OCI-LY7 (cell line): ENCODE measurements around the gene CCDC85A. TPM values are rescaled to one million over a fixed set of nuclear protein-coding genes. Genes with fewer than 3 reads are reported as not detected.

Experiments used
- BruUV-seq: library from RNA; stranded (reverse); fragments of 400-500 nt; replicated peaks from 2 replicates; lab custom pipeline; 2021; lab: Mats Ljungman, UMichigan
- CTCF ChIA-PET: fragments of 300-600 bp; sonication (Branson Sonifier 250); formaldehyde crosslinking; loops from one replicate; lab custom pipeline; 2022; ENCODE audit warnings: antibody characterized with exemption; ENCODE audit not compliant: unreplicated experiment; lab: Charles Lee
- POLR2A ChIA-PET: fragments of 300-600 bp; sonication (Branson Sonifier 250); formaldehyde crosslinking; loops from one replicate; lab custom pipeline; 2022; ENCODE audit warnings: antibody characterized with exemption; lab: Charles Lee
- DNase-seq: peaks from one replicate; pipeline ENCODE4 v3.0.0-alpha.2; 2015; ENCODE audit warnings: low spot score
- H2AFZ ChIP-seq: fragments of 200-600 bp; sonication (generic), shearing (Covaris generic); 2 replicates; pipeline ENCODE4 v1.6.1; 2014; ENCODE audit warnings: mild to moderate bottlenecking, antibody characterized with exemption, low read length, moderate library complexity
- H3K27ac ChIP-seq: fragments of 200-600 bp; sonication (generic); 2 replicates; pipeline ENCODE4 v1.5.1; 2014; ENCODE audit warnings: mixed run types, low read depth, mild to moderate bottlenecking, moderate library complexity, low read length, inconsistent platforms; ENCODE audit not compliant: poor library complexity, severe bottlenecking
- H3K36me3 ChIP-seq: fragments of 200-600 bp; sonication (generic); 2 replicates; pipeline ENCODE4 v1.6.1; 2014; ENCODE audit warnings: mild to moderate bottlenecking, antibody characterized with exemption, low read length, moderate library complexity, mixed read lengths; ENCODE audit not compliant: insufficient read depth
- H3K4me1 ChIP-seq: fragments of 200-600 bp; sonication (generic); 2 replicates; pipeline ENCODE4 v1.5.1; 2014; ENCODE audit warnings: mild to moderate bottlenecking, low read length; ENCODE audit not compliant: insufficient read depth, poor library complexity, severe bottlenecking
- H3K4me2 ChIP-seq: fragments of 200-600 bp; sonication (generic); 2 replicates; pipeline ENCODE4 v1.6.1; 2014; ENCODE audit warnings: mild to moderate bottlenecking, low read length
- H3K4me3 ChIP-seq: fragments of 200-600 bp; sonication (generic); 2 replicates; pipeline ENCODE4 v1.5.1; 2014; ENCODE audit warnings: mild to moderate bottlenecking, low read depth, low read length; ENCODE audit not compliant: poor library complexity, severe bottlenecking
- H3K79me2 ChIP-seq: fragments of 200-600 bp; sonication (generic); 2 replicates; pipeline ENCODE4 v1.6.1; 2016; ENCODE audit warnings: low read depth, mild to moderate bottlenecking, low read length, moderate library complexity, mixed read lengths; ENCODE audit not compliant: insufficient read depth
- H3K9me2 ChIP-seq: fragments of 200-600 bp; sonication (generic); 2 replicates; pipeline ENCODE4 v1.6.1; 2016; ENCODE audit warnings: mild to moderate bottlenecking, low read length, mixed read lengths; ENCODE audit not compliant: insufficient read depth
- H3K9me3 ChIP-seq: fragments of 200-600 bp; sonication (generic); 2 replicates; pipeline ENCODE4 v1.6.1; 2014; ENCODE audit warnings: mild to moderate bottlenecking, mixed run types, low read length, mixed read lengths
- H4K20me1 ChIP-seq: fragments of 200-600 bp; sonication (generic); 2 replicates; pipeline ENCODE4 v1.6.1; 2014; ENCODE audit warnings: mild to moderate bottlenecking, antibody characterized with exemption, low read length, moderate library complexity, mixed read lengths; ENCODE audit not compliant: insufficient read depth
- EZH2phosphoT487 ChIP-seq: fragments of 200-600 bp; sonication (generic); IDR thresholded peaks from 2 replicates; pipeline ENCODE4 v1.6.1; 2018; ENCODE audit warnings: low read depth, borderline replicate concordance, mild to moderate bottlenecking, mixed run types, antibody characterized with exemption, low read length, moderate library complexity, mixed read lengths
- intact Hi-C: fragments of 100-400 bp; cut with micrococcal nuclease; formaldehyde crosslinking; loops from one replicate; pipeline ENCODE4 v1.10.0; 2022; ENCODE audit not compliant: unreplicated experiment
- total RNA-seq, 2 experiments: library from RNA; depleted of rRNA in 1 of 2; stranded (reverse); fragments of >200 nt in 1 of 2; shearing (Covaris generic) in 1 of 2; gene quantifications; 2 replicates each; pipeline ENCODE4 v1.2.3, GENCODE V29; 2014 to 2022
- TF ChIP-seq, protein P1 (sequence below): fragments of 200-600 bp; sonication (generic); conservative IDR thresholded peaks from 2 replicates; pipeline ENCODE4 v1.5.1; 2014; ENCODE audit warnings: mild to moderate bottlenecking, antibody characterized with exemption, low read length, moderate library complexity, mixed read lengths

The CCDC85A gene
- total RNA-seq, 2 experiments from 2014 or later = not detected

DNA sequence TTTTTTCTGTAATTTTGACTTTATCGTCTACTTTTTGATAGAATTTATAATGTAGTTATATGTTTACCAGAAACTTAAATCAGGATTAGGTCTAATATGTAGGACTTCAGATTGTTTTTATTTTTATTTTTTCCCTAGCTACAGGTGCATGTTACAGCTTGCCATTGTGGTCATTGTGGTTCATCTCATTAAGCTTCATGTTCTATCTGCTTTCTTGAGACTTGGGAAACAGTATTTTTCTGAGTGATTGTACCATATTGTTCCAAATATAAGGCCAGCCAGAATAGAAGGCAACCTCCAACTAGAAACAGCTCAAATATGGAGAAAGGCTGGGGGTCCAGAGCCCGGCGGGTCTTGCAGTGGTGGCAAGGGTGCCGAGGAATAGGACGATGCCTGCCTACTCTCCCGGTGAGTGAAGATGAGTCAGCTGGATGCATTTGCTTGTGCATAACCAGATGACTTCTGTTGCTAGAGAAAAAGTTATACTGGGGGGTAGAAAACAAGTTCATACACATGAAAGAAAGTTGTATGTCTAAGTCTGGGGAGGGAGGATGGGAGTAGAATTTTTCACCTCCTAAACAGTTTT, 188.4 kb downstream of the CCDC85A start:
- Histone ChIP-seq H3K36me3 (no peaks in the 10 kb centered on the region), H4K20me1 (no peaks in the 10 kb centered on the region), H3K9me2 (no peaks in the 10 kb centered on the region), H3K4me3 (no peak overlapping the region), H3K27ac (no peak overlapping the region), H3K4me2 (no peak overlapping the region), H3K4me1 (no peaks in the 10 kb centered on the region), H3K79me2 (no peaks in the 10 kb centered on the region), H2AFZ (no peak overlapping the region), H3K9me3 (no peaks in the 10 kb centered on the region)
- CTCF ChIA-PET = no interaction called here
- POLR2A ChIA-PET = no interaction called here
- intact Hi-C loops = no loop called here
- no peak for TF ChIP-seq EZH2phosphoT487
- TF ChIP-seq, protein P1, sequence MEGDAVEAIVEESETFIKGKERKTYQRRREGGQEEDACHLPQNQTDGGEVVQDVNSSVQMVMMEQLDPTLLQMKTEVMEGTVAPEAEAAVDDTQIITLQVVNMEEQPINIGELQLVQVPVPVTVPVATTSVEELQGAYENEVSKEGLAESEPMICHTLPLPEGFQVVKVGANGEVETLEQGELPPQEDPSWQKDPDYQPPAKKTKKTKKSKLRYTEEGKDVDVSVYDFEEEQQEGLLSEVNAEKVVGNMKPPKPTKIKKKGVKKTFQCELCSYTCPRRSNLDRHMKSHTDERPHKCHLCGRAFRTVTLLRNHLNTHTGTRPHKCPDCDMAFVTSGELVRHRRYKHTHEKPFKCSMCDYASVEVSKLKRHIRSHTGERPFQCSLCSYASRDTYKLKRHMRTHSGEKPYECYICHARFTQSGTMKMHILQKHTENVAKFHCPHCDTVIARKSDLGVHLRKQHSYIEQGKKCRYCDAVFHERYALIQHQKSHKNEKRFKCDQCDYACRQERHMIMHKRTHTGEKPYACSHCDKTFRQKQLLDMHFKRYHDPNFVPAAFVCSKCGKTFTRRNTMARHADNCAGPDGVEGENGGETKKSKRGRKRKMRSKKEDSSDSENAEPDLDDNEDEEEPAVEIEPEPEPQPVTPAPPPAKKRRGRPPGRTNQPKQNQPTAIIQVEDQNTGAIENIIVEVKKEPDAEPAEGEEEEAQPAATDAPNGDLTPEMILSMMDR = no peak
- no peak for DNase-seq
- BruUV-seq = no TSS peak

DNA sequence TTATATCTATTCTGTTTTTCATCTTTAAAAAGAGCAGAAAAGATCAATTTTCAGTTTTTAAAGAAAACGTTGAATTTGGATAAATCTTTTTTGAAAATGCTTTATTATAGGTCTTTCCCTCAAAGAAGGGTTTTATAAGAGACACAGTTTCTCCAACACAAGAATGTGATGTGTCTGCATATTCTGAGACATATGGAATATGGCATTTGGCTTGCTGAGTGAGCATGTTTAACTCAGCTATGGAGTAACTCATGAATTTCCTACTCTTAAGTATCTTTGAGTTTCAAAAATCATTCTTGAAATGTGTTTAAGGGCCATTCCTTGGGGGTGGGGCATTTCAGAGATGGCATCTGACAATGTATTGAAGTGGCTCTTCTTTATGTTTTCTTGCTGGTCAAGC, 191.5 kb downstream of the CCDC85A start:
- Histone ChIP-seq H3K9me3 (no peaks in the 10 kb centered on the region), H3K4me3 (no peak overlapping the region), H4K20me1 (no peaks in the 10 kb centered on the region), H3K79me2 (no peaks in the 10 kb centered on the region), H3K4me2 (no peak overlapping the region), H3K27ac (no peak overlapping the region), H3K9me2 (no peaks in the 10 kb centered on the region), H2AFZ (no peak overlapping the region), H3K36me3 (no peaks in the 10 kb centered on the region), H3K4me1 (no peaks in the 10 kb centered on the region)
- CTCF ChIA-PET = no interaction called here
- DNase-seq = no peak
- no peak for TF ChIP-seq EZH2phosphoT487
- TF ChIP-seq, protein P1 = no peak
- BruUV-seq = no TSS peak
- POLR2A ChIA-PET = no interaction called here
- intact Hi-C loops = no loop called here

DNA sequence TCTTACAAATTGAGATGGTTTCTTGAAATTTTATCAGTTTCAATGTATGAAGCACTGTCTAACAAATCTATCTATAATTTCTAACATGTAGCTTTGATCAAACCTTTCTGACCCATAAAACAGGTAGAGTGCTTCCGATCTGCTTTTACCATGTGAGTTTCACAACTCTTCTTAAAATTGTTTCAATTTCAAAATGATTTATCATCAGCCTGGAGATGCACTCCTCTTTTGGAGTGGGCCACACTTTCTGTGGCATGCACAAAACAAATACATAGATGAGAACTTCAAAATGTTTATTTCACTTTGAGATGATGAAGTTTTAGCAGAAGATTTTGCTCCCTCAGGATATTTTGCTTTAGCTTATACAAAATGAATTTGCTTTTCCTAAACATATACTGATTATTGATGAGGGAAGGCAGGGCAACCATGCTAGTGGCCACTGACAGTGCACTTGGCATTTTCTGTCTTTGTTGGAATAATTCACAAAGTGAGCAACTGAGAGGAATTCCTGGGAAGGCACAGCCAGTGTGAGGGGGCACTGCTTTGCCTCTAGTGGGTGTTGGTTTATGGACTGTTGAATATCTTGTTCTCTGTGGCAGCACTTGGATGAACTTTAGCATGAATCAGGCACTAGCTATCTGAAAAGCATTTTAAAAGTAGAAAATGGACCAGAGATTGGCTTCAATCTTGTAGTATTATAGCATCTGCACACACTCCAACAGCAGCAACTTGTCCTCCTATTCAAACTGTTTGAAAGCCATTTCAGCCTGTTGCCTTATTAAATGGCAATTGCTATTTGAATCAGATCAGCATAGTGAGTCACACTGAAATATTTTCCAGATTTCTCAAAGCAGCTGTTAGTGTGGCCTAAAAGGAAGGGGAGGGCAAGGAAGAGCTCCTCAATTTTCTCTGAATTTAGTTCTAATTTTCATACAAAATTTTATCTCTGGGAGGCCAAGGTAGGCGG, 193.2 kb downstream of the CCDC85A start:
- POLR2A ChIA-PET = no interaction called here
- H3K9me2 ChIP-seq = no peaks in the 10 kb centered on the region
- no peak overlapping the region for H3K4me2 ChIP-seq
- H3K9me3 ChIP-seq = no peaks in the 10 kb centered on the region
- H3K36me3 ChIP-seq = no peaks in the 10 kb centered on the region
- H3K4me3 ChIP-seq = no peak overlapping the region
- H3K27ac ChIP-seq = no peak overlapping the region
- BruUV-seq = no TSS peak
- no peak overlapping the region for H2AFZ ChIP-seq
- TF ChIP-seq, protein P1 = no peak
- no peak for TF ChIP-seq EZH2phosphoT487
- H3K79me2 ChIP-seq = no peaks in the 10 kb centered on the region
- intact Hi-C loops = no loop called here
- no peak for DNase-seq
- no peaks in the 10 kb centered on the region for H4K20me1 ChIP-seq
- CTCF ChIA-PET = no interaction called here
- H3K4me1 ChIP-seq = no peaks in the 10 kb centered on the region
